IPS-NIHi7 (cell line): ENCODE measurements around the gene KANSL1L.
"Not testable (repeated sequence)": the region's sequence is repeated elsewhere in the genome, so short reads cannot be mapped to it uniquely, and the experiment has no call there.

Experiments
- DNase-seq: peaks from one replicate; pipeline ENCODE4 v3.0.0; 2012; ENCODE audit warnings: mixed read lengths; ENCODE audit errors: extremely low spot score

Gene KANSL1L

GRCh38 chr2:210171309-210172218, at the start of gene KANSL1L:
Gene KANSL1L, minus strand, starts transcription at chr2:210171409. Its CDS starts 16,827 bp downstream, at chr2:210154582.
- DNase-seq = peak; percentile 92

GRCh38 chr2:210215120-210215519, 43.9 kb upstream of the KANSL1L start:
- peak; percentile 17 for DNase-seq

GRCh38 chr2:210210185-210210584, 39.0 kb upstream of the KANSL1L start:
- DNase-seq = no peak

- DNase-seq = no peak
These were observed 36.7 kb upstream of the KANSL1L start for GRCh38 chr2:210207929-210208328.

GRCh38 chr2:210203558-210203957, 32.3 kb upstream of the KANSL1L start:
- DNase-seq = no peak

GRCh38 chr2:210203147-210203546, 31.9 kb upstream of the KANSL1L start:
- DNase-seq = no peak

- DNase-seq = no peak
These were observed 28.6 kb upstream of the KANSL1L start for GRCh38 chr2:210199854-210200253.

GRCh38 chr2:210199186-210199765, 28.1 kb upstream of the KANSL1L start:
- no peak for DNase-seq

GRCh38 chr2:210198326-210198725, 27.1 kb upstream of the KANSL1L start:
- DNase-seq = no peak

GRCh38 chr2:210197720-210198119, 26.5 kb upstream of the KANSL1L start:
- no peak for DNase-seq

GRCh38 chr2:210195101-210195852, 24.1 kb upstream of the KANSL1L start:
- DNase-seq = peak; percentile 19

GRCh38 chr2:210190345-210190744, 19.1 kb upstream of the KANSL1L start:
- no peak for DNase-seq

GRCh38 chr2:210189452-210190138, 18.4 kb upstream of the KANSL1L start:
- no peak for DNase-seq

GRCh38 chr2:210188755-210189154, 17.5 kb upstream of the KANSL1L start:
- no peak for DNase-seq

GRCh38 chr2:210188190-210188589, 17.0 kb upstream of the KANSL1L start:
- DNase-seq = no peak

GRCh38 chr2:210183936-210184335, 12.7 kb upstream of the KANSL1L start:
- not testable (repeated sequence) for DNase-seq

GRCh38 chr2:210181606-210182088, 10.4 kb upstream of the KANSL1L start:
- DNase-seq = not testable (repeated sequence)

GRCh38 chr2:210181033-210181605, 9.9 kb upstream of the KANSL1L start:
- DNase-seq = not testable (repeated sequence)

- DNase-seq = no peak
These were observed 9.3 kb upstream of the KANSL1L start for GRCh38 chr2:210180477-210180876.

GRCh38 chr2:210179351-210179990, 8.3 kb upstream of the KANSL1L start:
- no peak for DNase-seq

- DNase-seq = peak; percentile 45
These were observed 6.6 kb upstream of the KANSL1L start for GRCh38 chr2:210177769-210178168.
